HG03520 (cell line): ENCODE results near the gene TEX2.
"Not testable (repeated sequence)": the region's sequence is repeated elsewhere in the genome, so short reads cannot be mapped to it uniquely, and the experiment has no call there.

ENCODE experiments used
- ATAC-seq: cut with Tn5 transposase; IDR thresholded peaks from one replicate; pipeline ENCODE4 v1.9.1; 2021; ENCODE audit warnings: mild to moderate bottlenecking, moderate library complexity; ENCODE audit not compliant: unreplicated experiment

Gene TEX2

GRCh38 chr17:64216338-64217248, 46.5 kb downstream of the TEX2 start:
- ATAC-seq, result no peak

- no peak for ATAC-seq
Measured at GRCh38 chr17:64216000-64216337, 47.1 kb downstream of the TEX2 start.

- no peak for ATAC-seq
Measured at GRCh38 chr17:64214950-64215349, 48.1 kb downstream of the TEX2 start.

GRCh38 chr17:64213995-64214811, 48.9 kb downstream of the TEX2 start:
- no peak for ATAC-seq

GRCh38 chr17:64212122-64212521, 50.9 kb downstream of the TEX2 start:
- no peak for ATAC-seq

- no peak for ATAC-seq
Measured at GRCh38 chr17:64209983-64210382, 53.1 kb downstream of the TEX2 start.

- ATAC-seq, result no peak
Measured at GRCh38 chr17:64209356-64209941, 53.6 kb downstream of the TEX2 start.

GRCh38 chr17:64208656-64209055, 54.4 kb downstream of the TEX2 start:
- not testable (repeated sequence) for ATAC-seq

GRCh38 chr17:64205804-64206203, 57.3 kb downstream of the TEX2 start:
- ATAC-seq, result no peak

- no peak for ATAC-seq
Measured at GRCh38 chr17:64203630-64204029, 59.4 kb downstream of the TEX2 start.

- no peak for ATAC-seq
Measured at GRCh38 chr17:64202683-64203344, 60.2 kb downstream of the TEX2 start.

- ATAC-seq, result no peak
Measured at GRCh38 chr17:64200080-64201032, 62.7 kb downstream of the TEX2 start.

- ATAC-seq, result no peak
Measured at GRCh38 chr17:64198331-64199090, 64.5 kb downstream of the TEX2 start.

GRCh38 chr17:64196601-64197000, 66.5 kb downstream of the TEX2 start:
- no peak for ATAC-seq

- ATAC-seq, result no peak
Measured at GRCh38 chr17:64193561-64193960, 69.5 kb downstream of the TEX2 start.

GRCh38 chr17:64192589-64192988, 70.5 kb downstream of the TEX2 start:
- no peak for ATAC-seq

GRCh38 chr17:64190472-64190871, 72.6 kb downstream of the TEX2 start:
- ATAC-seq, result no peak

- no peak for ATAC-seq
Measured at GRCh38 chr17:64188088-64188487, 75.0 kb downstream of the TEX2 start.
